ENCODE measurements around the gene TRMT10B. TPM values are rescaled to one million over a fixed set of nuclear protein-coding genes. Genes with fewer than 3 reads are reported as not detected.
A peak's percentile ranks its signal among the peaks of the same experiment; 100 is the strongest.
"Not testable (repeated sequence)": the region's sequence is repeated elsewhere in the genome, so short reads cannot be mapped to it uniquely, and the experiment has no call there.

TRMT10B gene
- total RNA-seq, 1 experiment from 2014 or later: 1.2 TPM

DNA sequence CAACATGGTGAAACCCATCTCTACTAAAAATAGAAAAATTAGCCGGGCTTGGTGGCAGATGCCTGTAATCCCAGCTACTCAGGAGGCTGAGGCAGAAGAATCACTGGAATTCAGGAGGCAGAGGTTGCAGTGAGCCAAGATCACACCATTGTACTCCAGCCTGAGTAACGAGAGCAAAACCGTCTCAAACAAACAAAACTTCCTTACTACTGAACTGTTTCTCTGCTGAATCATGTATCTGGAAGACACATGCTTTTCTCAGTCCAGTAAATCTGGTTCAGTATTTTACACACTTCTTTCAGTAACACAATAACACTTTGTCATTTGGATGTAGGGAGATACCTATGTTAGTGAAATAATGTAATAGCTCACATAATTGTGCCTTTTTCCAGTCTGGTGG is 7.9 kb downstream of the TRMT10B start:
- no peak for DNase-seq (ENCODE audit: low read depth in 1 of 2, low spot score in 2 of 2)
- Histone ChIP-seq H3K4me1 (replicated peaks) (0 out of 2 replicates have a peak, but pooled peaks cover 3% of the 10 kb centered on the region), H3K27me3 (replicated peaks) (no peaks in the 10 kb centered on the region), H3K36me3 (no peaks in the 10 kb centered on the region), H3K27ac (no peak overlapping the region), H3K9me3 (replicated peaks) (no peaks in the 10 kb centered on the region), H3K4me3 (no peak overlapping the region)

DNA sequence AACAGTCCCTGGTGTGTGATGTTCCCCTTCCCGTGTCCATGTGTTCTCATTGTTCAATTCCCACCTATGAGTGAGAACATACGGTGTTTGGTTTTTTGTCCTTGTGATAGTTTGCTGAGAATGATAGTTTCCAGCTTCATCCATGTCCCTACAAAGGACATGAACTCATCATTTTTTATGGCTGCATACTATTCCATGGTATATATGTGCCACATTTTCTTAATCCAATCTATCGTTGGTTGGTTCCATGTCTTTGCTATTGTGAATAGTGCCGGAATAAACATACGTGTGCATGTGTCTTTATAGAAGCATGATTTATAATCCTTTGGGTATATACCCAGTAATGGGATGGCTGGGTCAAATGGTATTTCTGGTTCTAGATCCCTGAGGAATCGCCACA is 11.7 kb downstream of the TRMT10B start:
- DNase-seq (ENCODE audit: low read depth in 1 of 2, low spot score in 2 of 2); H3K9me3 ChIP-seq (replicated peaks); H3K36me3 ChIP-seq; H3K4me3 ChIP-seq; H3K4me1 ChIP-seq (replicated peaks); H3K27me3 ChIP-seq (replicated peaks); H3K27ac ChIP-seq: not testable (repeated sequence)

DNA sequence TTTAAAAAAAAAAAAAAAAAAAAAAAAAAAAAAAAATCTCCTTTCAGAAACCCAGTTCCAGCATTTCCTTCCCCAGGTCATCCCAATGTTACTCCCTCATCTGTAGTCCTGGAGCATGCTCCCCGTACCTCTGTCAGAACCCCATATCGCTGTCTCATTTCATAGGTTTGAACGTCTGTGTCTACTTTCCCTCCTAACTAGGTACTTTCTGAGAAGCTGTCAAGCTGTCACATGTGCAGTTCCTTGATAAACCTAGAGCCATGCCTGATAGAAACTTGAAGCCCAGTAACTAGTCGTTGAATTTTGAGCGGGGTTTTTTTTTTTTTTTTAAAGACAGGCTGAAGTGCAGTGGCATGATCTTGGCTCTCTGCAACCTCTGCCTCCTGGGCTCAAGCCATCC is 15.7 kb downstream of the TRMT10B start:
- no peaks in the 10 kb centered on the region for H3K27me3 ChIP-seq (replicated peaks)
- no peaks in the 10 kb centered on the region for H3K4me1 ChIP-seq (replicated peaks)
- no peaks in the 10 kb centered on the region for H3K9me3 ChIP-seq (replicated peaks)
- DNase-seq (ENCODE audit: low read depth in 1 of 2, low spot score in 2 of 2): no peak
- H3K27ac ChIP-seq: no peak overlapping the region
- H3K36me3 ChIP-seq: no peaks in the 10 kb centered on the region
- no peak overlapping the region for H3K4me3 ChIP-seq

DNA sequence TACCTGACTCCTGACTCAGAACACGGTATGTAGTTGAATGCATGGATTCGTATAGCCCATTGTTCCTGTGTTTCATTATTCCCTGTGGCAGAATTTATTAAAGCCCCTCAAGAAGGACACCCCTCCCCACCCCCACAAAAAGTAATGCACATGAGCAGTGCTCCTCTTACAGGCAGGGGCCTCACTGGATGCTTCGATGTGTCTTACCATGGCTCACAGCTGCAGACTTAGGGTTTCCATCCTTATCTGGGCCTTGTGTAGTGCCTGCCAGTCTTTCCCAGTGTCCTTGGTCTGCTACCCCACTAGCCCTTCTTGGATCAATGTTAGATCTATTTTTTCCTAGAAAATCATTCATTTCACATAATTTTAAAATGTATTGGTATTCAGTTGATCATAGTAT is 16.4 kb downstream of the TRMT10B start:
- no peaks in the 10 kb centered on the region for H3K9me3 ChIP-seq (replicated peaks)
- DNase-seq (ENCODE audit: low read depth in 1 of 2, low spot score in 2 of 2): no peak
- H3K4me3 ChIP-seq: no peak overlapping the region
- H3K4me1 ChIP-seq (replicated peaks): no peaks in the 10 kb centered on the region
- no peaks in the 10 kb centered on the region for H3K27me3 ChIP-seq (replicated peaks)
- no peaks in the 10 kb centered on the region for H3K36me3 ChIP-seq
- H3K27ac ChIP-seq: no peak overlapping the region

DNA sequence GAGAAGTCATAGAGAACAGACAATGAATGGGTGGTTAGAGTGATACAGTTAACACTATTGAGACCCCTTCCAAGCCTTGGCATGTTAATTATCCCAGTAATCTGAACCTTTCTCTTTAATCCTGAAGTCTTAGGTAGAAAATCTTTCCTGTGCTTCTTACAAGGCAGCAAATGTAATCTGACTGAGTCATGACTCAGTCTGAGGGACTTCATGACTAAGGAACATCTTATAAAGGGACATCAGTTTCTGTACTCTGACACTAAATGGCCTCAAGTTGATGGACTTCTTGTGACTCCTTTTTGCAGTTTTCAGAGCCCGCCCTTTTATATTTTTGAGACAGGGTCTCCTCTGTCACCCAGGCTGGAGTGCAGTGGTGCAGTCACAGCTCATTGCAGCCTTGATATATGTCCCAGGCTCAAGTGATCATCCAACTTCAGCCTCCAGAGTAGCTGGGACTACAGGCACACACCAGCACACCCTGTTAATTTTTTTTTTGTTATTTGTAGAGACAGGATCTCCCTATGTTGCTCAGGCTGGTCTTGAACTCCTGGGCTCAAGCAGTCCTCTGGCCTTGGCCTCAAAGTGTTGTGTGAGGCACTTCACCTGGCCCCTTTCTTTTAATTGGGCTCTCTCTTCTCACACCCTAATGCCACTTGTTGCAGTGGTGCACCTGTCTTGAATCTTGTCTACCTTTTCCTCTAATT is 21.8 kb downstream of the TRMT10B start:
- H3K27ac ChIP-seq: no peak overlapping the region
- DNase-seq (ENCODE audit: low read depth in 1 of 2, low spot score in 2 of 2): no peak
- peaks cover 26% of the 10 kb centered on the region for H3K36me3 ChIP-seq
- no peaks in the 10 kb centered on the region for H3K4me1 ChIP-seq (replicated peaks)
- no peak overlapping the region for H3K4me3 ChIP-seq
- H3K9me3 ChIP-seq (replicated peaks): no peaks in the 10 kb centered on the region
- H3K27me3 ChIP-seq (replicated peaks): no peaks in the 10 kb centered on the region

DNA sequence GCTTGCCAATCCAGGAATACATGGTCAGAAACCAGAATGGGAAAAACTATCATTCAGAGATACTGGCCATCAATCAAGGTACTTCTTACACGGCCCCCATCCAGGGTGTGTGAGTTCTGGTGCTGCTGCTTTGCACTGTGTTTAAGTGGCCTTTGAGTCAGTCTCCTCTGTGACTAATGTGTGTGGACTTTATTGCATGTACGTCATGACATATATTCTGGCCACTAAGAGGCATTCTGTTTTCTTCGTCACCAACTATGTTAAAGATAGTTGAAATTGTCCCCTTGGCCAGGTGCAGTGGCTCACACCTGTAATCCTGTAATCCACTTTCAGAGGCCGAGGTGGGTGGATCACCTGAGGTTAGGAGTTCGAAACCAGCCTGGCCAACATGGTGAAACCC is 22.7 kb downstream of the TRMT10B start:
- no peak overlapping the region for H3K27ac ChIP-seq
- DNase-seq (ENCODE audit: low read depth in 1 of 2, low spot score in 2 of 2): no peak

DNA sequence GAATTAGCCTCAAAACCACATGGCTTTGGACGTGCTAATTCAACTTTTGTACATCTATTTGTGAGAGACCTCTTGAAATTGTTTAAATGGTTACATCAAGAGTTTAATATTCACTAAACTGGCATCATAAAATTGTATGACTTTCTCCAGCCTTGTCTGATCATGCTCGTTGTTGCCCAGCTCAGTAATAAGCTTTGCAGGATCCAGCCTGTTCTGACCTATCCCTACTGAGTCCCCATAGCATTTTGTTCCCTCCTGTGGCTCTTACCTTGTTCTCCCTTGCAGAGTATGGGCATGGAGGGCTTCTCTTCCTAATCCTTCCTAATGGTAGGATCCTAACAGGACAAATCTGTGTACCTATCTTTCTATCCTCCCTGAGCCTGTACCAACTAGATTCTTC is 24.9 kb downstream of the TRMT10B start:
- H3K36me3 ChIP-seq: peaks cover 58% of the 10 kb centered on the region

More for the DNA sequence above, 22.7 kb downstream of the TRMT10B start:
- Histone ChIP-seq H3K4me3 (no peak overlapping the region), H3K36me3 (peaks cover 36% of the 10 kb centered on the region), H3K4me1 (replicated peaks) (no peaks in the 10 kb centered on the region), H3K9me3 (replicated peaks) (no peaks in the 10 kb centered on the region), H3K27me3 (replicated peaks) (no peaks in the 10 kb centered on the region)

DNA sequence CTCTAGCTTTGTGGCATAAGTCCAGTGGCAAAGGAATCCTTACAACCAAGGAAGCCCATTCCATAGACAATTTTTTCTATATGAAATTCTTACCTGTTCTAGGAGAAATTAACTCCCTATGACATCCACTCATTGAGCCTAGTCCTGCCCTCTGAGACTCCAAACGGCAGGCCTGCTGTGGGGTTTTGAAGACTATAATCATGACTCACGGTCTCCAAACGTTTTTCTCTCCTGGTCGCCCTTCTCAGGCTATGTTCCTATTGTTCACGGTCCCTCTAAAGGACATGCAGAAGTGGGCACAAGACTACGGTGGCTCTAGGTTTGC is 30.6 kb downstream of the TRMT10B start:
- H3K4me3 ChIP-seq: peak overlapping the region; percentile 66
- H3K36me3 ChIP-seq: peaks cover 42% of the 10 kb centered on the region
- no peaks in the 10 kb centered on the region for H3K27me3 ChIP-seq (replicated peaks)
- H3K4me1 ChIP-seq (replicated peaks): 0 out of 2 replicates have a peak, but pooled peaks cover 2% of the 10 kb centered on the region
- H3K9me3 ChIP-seq (replicated peaks): no peaks in the 10 kb centered on the region
- H3K27ac ChIP-seq: peak overlapping the region; percentile 47
- no peak for DNase-seq (ENCODE audit: low read depth in 1 of 2, low spot score in 2 of 2)

More for the DNA sequence above, 24.9 kb downstream of the TRMT10B start:
- no peaks in the 10 kb centered on the region for H3K9me3 ChIP-seq (replicated peaks)
- no peak overlapping the region for H3K4me3 ChIP-seq
- H3K27me3 ChIP-seq (replicated peaks): no peaks in the 10 kb centered on the region
- DNase-seq (ENCODE audit: low read depth in 1 of 2, low spot score in 2 of 2): no peak
- H3K27ac ChIP-seq: no peak overlapping the region
- H3K4me1 ChIP-seq (replicated peaks): no peaks in the 10 kb centered on the region

DNA sequence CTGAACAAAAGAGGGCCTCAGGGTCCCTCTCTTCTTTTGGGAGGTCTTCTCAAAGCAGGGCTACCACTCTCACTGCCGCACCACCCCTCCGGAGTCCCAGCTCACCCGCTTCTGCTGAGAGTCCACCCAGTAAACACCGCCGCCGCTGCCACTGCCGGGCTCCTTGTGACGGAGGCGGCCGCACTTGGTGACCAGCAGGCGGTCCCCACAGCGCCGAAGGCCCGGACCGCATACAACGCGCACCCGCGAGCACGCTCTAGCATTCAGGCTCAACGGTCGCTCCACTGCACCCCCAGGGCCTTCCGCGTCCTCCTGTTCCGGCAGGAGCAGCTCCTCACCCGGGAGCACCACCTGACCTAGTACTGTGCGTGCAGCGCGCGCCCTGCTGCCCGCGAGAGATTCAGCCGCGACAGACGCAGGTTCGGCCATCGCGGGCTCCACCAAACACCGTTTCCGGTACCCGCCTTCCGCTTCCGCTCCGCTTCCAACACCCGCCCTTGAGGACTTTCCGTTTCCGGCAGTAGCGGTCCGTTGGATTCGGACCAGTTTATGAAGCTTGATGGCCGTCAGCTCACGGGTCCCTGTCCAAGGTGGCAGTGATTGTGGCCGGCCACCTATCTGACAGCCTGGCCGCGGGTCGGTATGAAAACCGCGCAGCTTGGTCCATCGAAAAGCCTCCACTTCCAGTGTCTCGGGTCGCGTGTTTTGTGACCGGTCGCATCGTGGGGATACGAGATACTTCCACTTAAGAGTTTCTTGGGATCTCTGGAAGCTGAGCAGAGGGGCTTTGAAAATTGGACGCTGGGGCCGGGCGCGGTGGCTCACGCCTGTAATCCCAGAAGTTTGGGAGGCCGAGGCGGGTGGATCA is 31.2 kb downstream of the TRMT10B start, which contains the start of gene EXOSC3:
TSS of gene EXOSC3 (minus strand) at position 449 of the 868 bp plus-strand sequence. CDS start at position 429, 20 bp downstream.
- H3K36me3 ChIP-seq: peaks cover 36% of the 10 kb centered on the region
- peak within 1 kb of the TSS; percentile 66 for H3K4me3 ChIP-seq
- H3K4me1 ChIP-seq (replicated peaks): 0 out of 2 replicates have a peak, but pooled peaks cover 2% of the 10 kb centered on the region
- DNase-seq (ENCODE audit: low read depth in 1 of 2, low spot score in 2 of 2): peak; percentile 70 to 82
- H3K9me3 ChIP-seq (replicated peaks): no peaks in the 10 kb centered on the region
- H3K27ac ChIP-seq: peak within 1 kb of the TSS; percentile 47
- no peaks in the 10 kb centered on the region for H3K27me3 ChIP-seq (replicated peaks)

DNA sequence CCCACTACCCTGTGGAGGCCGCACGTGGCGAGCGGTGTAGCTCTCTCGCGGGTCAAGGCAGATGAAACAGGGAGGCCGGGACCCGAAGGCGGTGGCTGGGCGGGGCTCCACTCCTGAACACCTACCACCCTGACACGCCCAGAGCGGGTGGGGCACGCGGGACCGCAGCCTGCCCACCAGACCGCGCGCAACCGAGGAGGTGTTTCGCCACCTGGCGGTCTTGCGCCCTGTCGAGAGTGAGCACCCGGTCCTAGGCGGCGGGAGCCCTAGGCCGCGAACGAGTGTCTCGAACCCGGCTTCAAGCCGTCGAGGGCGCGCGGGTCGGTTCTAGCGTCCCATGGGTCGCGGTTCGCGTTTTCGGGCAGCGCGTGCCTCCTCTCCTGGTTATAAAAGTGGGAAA is 33.5 kb downstream of the TRMT10B start:
- no peak for DNase-seq (ENCODE audit: low read depth in 1 of 2, low spot score in 2 of 2)
- peaks cover 14% of the 10 kb centered on the region for H3K36me3 ChIP-seq
- no peaks in the 10 kb centered on the region for H3K27me3 ChIP-seq (replicated peaks)
- no peaks in the 10 kb centered on the region for H3K9me3 ChIP-seq (replicated peaks)
- H3K4me3 ChIP-seq: no peak overlapping the region
- no peak overlapping the region for H3K27ac ChIP-seq
- H3K4me1 ChIP-seq (replicated peaks): 0 out of 2 replicates have a peak, but pooled peaks cover 2% of the 10 kb centered on the region

DNA sequence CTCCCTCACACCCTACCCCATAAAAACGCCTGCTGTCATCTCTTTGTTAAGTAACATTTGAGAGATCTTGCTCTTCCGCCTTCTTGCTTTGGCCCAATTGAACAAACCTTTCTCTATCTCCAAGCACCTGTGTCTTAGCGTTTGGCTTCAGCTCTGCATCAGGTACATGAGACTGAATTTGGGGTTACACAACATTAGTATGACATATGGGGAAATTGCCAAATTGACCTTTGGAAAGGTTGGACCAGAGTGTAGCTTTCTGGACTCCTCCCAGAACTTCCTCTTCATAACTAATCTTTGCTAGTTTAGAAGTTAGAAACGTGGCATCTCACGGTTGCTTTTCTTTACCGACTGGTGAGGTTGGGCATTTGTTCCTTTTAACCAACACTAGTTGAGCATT is 34.7 kb downstream of the TRMT10B start:
- Histone ChIP-seq H3K27ac (no peak overlapping the region), H3K9me3 (replicated peaks) (no peaks in the 10 kb centered on the region), H3K4me3 (no peak overlapping the region), H3K27me3 (replicated peaks) (no peaks in the 10 kb centered on the region), H3K4me1 (replicated peaks) (0 out of 2 replicates have a peak, but pooled peaks cover 2% of the 10 kb centered on the region), H3K36me3 (peaks cover 2% of the 10 kb centered on the region)
- DNase-seq (ENCODE audit: low read depth in 1 of 2, low spot score in 2 of 2): no peak

DNA sequence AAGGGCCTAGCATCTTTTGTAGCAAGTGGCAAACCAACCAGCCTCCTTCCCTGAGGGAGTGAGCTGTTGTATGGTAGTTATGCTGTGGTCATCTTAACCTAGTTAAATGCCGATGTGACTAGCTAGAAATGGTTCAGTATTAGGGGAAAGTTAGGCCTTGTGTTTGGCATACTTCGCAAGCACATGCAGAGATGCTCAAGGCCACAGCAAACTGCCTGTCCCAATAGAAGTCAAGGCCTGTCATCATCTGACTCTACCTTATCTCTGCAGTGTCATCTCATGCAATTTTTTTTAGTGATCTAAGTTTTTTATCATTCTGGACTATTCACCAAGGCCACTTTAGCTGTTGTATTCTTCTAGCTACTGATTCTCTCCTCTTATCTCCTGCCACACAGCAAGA is 36.5 kb downstream of the TRMT10B start:
- Histone ChIP-seq H3K4me3 (no peak overlapping the region), H3K27ac (no peak overlapping the region), H3K27me3 (replicated peaks) (no peaks in the 10 kb centered on the region), H3K4me1 (replicated peaks) (no peaks in the 10 kb centered on the region), H3K9me3 (replicated peaks) (no peaks in the 10 kb centered on the region), H3K36me3 (no peaks in the 10 kb centered on the region)
- no peak for DNase-seq (ENCODE audit: low read depth in 1 of 2, low spot score in 2 of 2)

DNA sequence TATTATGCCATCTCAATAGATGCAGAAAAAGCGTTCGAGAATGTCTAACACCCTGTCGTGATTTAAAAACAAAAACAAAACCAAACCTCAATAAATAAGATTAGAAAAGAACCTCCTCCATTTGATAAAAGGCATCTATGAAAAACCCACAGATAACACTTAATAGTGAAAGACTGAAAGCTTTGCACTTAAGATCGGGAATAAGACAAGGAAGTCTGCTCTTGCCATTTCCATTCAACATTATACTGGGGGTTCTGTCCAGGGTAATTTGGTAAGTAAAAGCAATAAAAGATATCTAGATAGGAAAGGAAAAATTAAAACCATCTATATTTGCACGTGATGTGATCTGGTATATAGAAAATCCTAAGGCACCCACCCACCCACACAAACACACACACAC is 38.5 kb downstream of the TRMT10B start:
- no peak overlapping the region for H3K4me3 ChIP-seq
- H3K9me3 ChIP-seq (replicated peaks): no peaks in the 10 kb centered on the region
- no peaks in the 10 kb centered on the region for H3K4me1 ChIP-seq (replicated peaks)
- no peak for DNase-seq (ENCODE audit: low read depth in 1 of 2, low spot score in 2 of 2)
- H3K27me3 ChIP-seq (replicated peaks): no peaks in the 10 kb centered on the region
- no peaks in the 10 kb centered on the region for H3K36me3 ChIP-seq
- no peak overlapping the region for H3K27ac ChIP-seq

DNA sequence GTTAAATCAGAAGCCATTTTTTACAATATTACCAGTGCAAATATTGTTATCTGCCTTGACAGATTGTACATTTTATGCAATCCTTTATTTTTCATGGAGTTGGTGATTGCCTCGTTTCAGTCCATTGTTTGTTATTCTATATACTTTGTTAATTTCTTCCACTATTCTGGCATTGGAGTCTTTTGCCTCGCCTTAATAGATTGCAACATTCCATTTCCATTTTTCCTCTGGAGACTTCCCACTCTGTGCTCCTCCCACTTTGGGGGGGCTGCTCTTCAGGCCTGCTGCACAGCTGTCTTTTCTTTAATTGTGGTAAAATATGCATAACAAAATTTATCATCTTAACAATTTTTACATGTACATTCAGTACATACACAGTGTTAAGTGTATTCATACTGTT is 42.6 kb downstream of the TRMT10B start:
- no peaks in the 10 kb centered on the region for H3K27me3 ChIP-seq (replicated peaks)
- no peak for DNase-seq (ENCODE audit: low read depth in 1 of 2, low spot score in 2 of 2)
- no peaks in the 10 kb centered on the region for H3K9me3 ChIP-seq (replicated peaks)
- H3K4me3 ChIP-seq: no peak overlapping the region
- peaks cover 3% of the 10 kb centered on the region; the same call in 1 of the 2 replicates for H3K4me1 ChIP-seq (replicated peaks)
- H3K36me3 ChIP-seq: peaks cover 8% of the 10 kb centered on the region; the same call in 1 of the 2 replicates
- H3K27ac ChIP-seq: no peak overlapping the region

Data from SJSA1 (cell line).